Upper lobe of right lung (tissue), 1 donor: Measurements from ENCODE around the gene ARHGAP42. TPM values are rescaled to one million over a fixed set of nuclear protein-coding genes. Genes with fewer than 3 reads are reported as not detected.

Experiments
- ATAC-seq: fragments of 200-7000 bp; cut with Tn5 transposase; one replicate; pipeline ENCODE4 v1.9.1; 2020; ENCODE audit warnings: mild to moderate bottlenecking, moderate library complexity
- DNase-seq: peaks from one replicate; pipeline ENCODE4 v3.0.0-alpha.2; 2020
- H3K27ac ChIP-seq: fragments of 200-600 bp; one replicate; pipeline ENCODE4 v1.8.0; 2022
- H3K27me3 ChIP-seq: fragments of 200-600 bp; one replicate; pipeline ENCODE4 v1.8.0; 2022; ENCODE audit warnings: mild to moderate bottlenecking
- H3K36me3 ChIP-seq: fragments of 200-600 bp; one replicate; pipeline ENCODE4 v1.8.0; 2022
- H3K4me1 ChIP-seq: fragments of 200-600 bp; one replicate; pipeline ENCODE4 v1.8.0; 2022
- H3K4me3 ChIP-seq: fragments of 200-600 bp; one replicate; pipeline ENCODE4 v1.8.0; 2022; ENCODE audit warnings: mild to moderate bottlenecking
- H3K9me3 ChIP-seq: fragments of 200-600 bp; one replicate; pipeline ENCODE4 v1.8.0; 2022
- CTCF ChIP-seq: fragments of 200-600 bp; IDR thresholded peaks from one replicate; pipeline ENCODE4 v1.8.0; 2022; ENCODE audit warnings: antibody characterized with exemption
- intact Hi-C: fragments of 100-400 bp; cut with DNase I; formaldehyde crosslinking; loops from one replicate; pipeline ENCODE4 v1.11.0; 2022
- total RNA-seq: library from RNA; stranded (reverse); fragmentation: NEBNext Ultra II Directional; extraction: Animal tissue kit (Norgen Biotek cat#: 25700); gene quantifications from one replicate; pipeline ENCODE4 v1.2.1, GENCODE V29; 2021
- donor health status: DM: no; HTN: yes; CAD: no; lungs with severe emphysema.

Gene ARHGAP42
- total RNA-seq, 1 donor from 2014 or later: 19.8 TPM

- Histone ChIP-seq H3K27ac (no peak overlapping the region), H3K9me3 (no peaks in the 10 kb centered on the region), H3K4me1 (no peaks in the 10 kb centered on the region), H3K4me3 (no peak overlapping the region), H3K36me3 (no peaks in the 10 kb centered on the region), H3K27me3 (no peaks in the 10 kb centered on the region)
- TF ChIP-seq CTCF: no peak
- ATAC-seq: no peak
- intact Hi-C loops: no loop called here
- DNase-seq: no peak
Measured at GRCh38 chr11:100761841-100762240, 74.8 kb downstream of the ARHGAP42 start.

- ATAC-seq (no peak), DNase-seq (no peak)
- TF ChIP-seq CTCF: no peak
- intact Hi-C loops: no loop called here
- H3K27me3 ChIP-seq: no peaks in the 10 kb centered on the region
- H3K27ac ChIP-seq: no peak overlapping the region
- H3K4me1 ChIP-seq: no peaks in the 10 kb centered on the region
- H3K36me3 ChIP-seq: no peaks in the 10 kb centered on the region
- no peak overlapping the region for H3K4me3 ChIP-seq
- H3K9me3 ChIP-seq: no peaks in the 10 kb centered on the region
Measured at GRCh38 chr11:100766764-100767163, 79.7 kb downstream of the ARHGAP42 start.

DNA sequence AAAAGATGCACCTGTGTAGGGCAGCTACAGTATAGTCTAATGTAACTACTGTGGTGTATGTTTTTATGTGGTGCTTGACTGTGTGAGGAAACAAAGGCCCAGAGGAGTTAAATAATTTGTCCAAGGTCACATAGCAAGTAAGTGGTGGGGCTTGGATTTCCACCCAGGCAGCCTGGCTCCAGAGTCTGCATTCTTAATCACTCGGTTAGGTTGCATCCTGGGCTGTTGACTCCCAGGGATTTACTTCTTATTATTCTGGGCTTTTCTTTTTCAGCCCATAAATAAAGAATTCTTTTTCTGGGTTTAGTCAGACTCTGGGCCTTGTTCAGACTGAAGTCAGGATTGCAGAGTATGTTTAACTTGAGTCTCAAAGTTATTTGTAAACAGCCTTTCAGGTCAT lies 82.1 kb downstream of the ARHGAP42 start:
- H3K36me3 ChIP-seq: no peaks in the 10 kb centered on the region
- no peak for TF ChIP-seq CTCF
- no peaks in the 10 kb centered on the region for H3K4me1 ChIP-seq
- no peak overlapping the region for H3K27ac ChIP-seq
- H3K9me3 ChIP-seq: no peaks in the 10 kb centered on the region
- H3K27me3 ChIP-seq: no peaks in the 10 kb centered on the region
- H3K4me3 ChIP-seq: no peak overlapping the region
- no peak for ATAC-seq
- intact Hi-C loops: no loop called here
- no peak for DNase-seq

DNA sequence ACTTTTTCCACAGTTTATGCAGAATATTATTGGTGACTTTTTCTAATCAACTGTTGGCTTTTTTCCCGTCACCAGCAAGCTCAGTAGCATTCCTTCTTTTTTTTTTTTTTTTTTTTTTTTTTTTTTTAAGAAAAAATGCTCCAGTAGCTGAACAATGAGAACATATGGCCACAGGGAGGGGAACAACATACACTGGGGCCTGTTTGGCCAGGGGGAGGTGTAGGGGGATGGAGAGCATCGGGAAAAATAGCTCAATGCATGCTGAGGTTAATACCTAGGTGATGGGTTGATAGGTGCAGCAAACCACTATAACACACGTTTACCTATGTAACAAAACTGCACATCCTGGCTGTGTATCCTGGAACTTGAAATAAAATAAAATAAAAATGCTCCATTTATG lies 82.5 kb downstream of the ARHGAP42 start:
- DNase-seq (no peak), ATAC-seq (no peak)
- TF ChIP-seq CTCF: no peak
- intact Hi-C loops: no loop called here
- Histone ChIP-seq H3K4me3 (no peak overlapping the region), H3K27ac (no peak overlapping the region), H3K4me1 (no peaks in the 10 kb centered on the region), H3K27me3 (no peaks in the 10 kb centered on the region), H3K36me3 (no peaks in the 10 kb centered on the region), H3K9me3 (no peaks in the 10 kb centered on the region)

DNA sequence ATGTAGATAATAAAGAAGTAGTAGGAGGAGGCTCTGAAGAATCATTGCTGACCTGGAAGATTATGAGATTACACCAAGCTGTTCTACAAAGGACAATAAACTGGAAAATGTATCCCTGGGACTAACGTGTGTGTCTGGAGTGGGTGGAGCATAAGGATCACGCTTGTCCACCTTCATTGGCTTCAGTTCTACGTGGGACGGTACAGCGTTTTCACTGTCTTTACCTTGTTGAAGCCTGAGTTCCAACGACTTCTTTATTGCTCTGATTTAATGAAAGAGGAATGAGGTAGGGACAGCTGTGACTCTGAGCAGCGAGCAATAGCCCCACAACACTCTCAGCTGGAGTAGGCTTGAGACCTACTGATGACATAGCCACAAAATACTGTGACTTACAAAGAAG lies 87.0 kb downstream of the ARHGAP42 start:
- Histone ChIP-seq H3K36me3 (no peaks in the 10 kb centered on the region), H3K27me3 (no peaks in the 10 kb centered on the region), H3K4me1 (no peaks in the 10 kb centered on the region), H3K9me3 (no peaks in the 10 kb centered on the region), H3K4me3 (no peak overlapping the region), H3K27ac (no peak overlapping the region)
- no peak for TF ChIP-seq CTCF
- ATAC-seq: no peak
- DNase-seq: no peak
- intact Hi-C loops: no loop called here

GRCh38 chr11:100774859-100775258 lies 87.8 kb downstream of the ARHGAP42 start:
- DNase-seq (no peak), ATAC-seq (no peak)
- Histone ChIP-seq H3K9me3 (no peaks in the 10 kb centered on the region), H3K27ac (no peak overlapping the region), H3K4me3 (no peak overlapping the region), H3K27me3 (no peaks in the 10 kb centered on the region), H3K4me1 (no peaks in the 10 kb centered on the region), H3K36me3 (no peaks in the 10 kb centered on the region)
- intact Hi-C loops: no loop called here
- TF ChIP-seq CTCF: no peak
